ENCODE results near the gene CRYZL1. TPM values are rescaled to one million over a fixed set of nuclear protein-coding genes. Genes with fewer than 3 reads are reported as not detected.

CRYZL1 gene
- total RNA-seq, 2 experiments from 2014 or later: 33.6 to 39.3 TPM

- no peak overlapping the region for H3K27ac Mint-ChIP-seq
- no peak overlapping the region for H3K4me3 Mint-ChIP-seq
- peaks cover 88% of the 10 kb centered on the region for H3K36me3 Mint-ChIP-seq (ENCODE audit: low read depth)
- no peak for DNase-seq
- ChIA-PET POLR2A (interaction anchor here (1.0 to 2.8 kb wide), 6 partner anchors 9 to 37 kb away, joined by 3 to 11 read pairs (median 7); partner anchors contain the start of genes DONSON and SON), CTCF (no interaction called here)
- no peaks in the 10 kb centered on the region for H3K9me3 Mint-ChIP-seq
- H3K4me1 Mint-ChIP-seq: peaks cover 39% of the 10 kb centered on the region
- H3K27me3 Mint-ChIP-seq: no peaks in the 10 kb centered on the region
Measured at GRCh38 chr21:33551664-33552063, 89.9 kb downstream of the CRYZL1 start.

GRCh38 chr21:33550772-33551660 is 90.5 kb downstream of the CRYZL1 start:
- Mint-ChIP-seq H3K27me3 (no peaks in the 10 kb centered on the region), H3K9me3 (no peaks in the 10 kb centered on the region), H3K4me3 (no peak overlapping the region), H3K27ac (no peak overlapping the region), H3K36me3 (ENCODE audit: low read depth) (peaks cover 85% of the 10 kb centered on the region), H3K4me1 (peaks cover 37% of the 10 kb centered on the region)
- ChIA-PET POLR2A (interaction anchor here (1.0 to 2.8 kb wide), 7 partner anchors 8 to 38 kb away, joined by 3 to 11 read pairs (median 7); partner anchors contain the start of genes DONSON and SON), CTCF (no interaction called here)
- no peak for DNase-seq

GRCh38 chr21:33549848-33550771 is 91.4 kb downstream of the CRYZL1 start:
- Mint-ChIP-seq H3K27me3 (no peaks in the 10 kb centered on the region), H3K4me3 (no peak overlapping the region), H3K9me3 (no peaks in the 10 kb centered on the region), H3K4me1 (peaks cover 38% of the 10 kb centered on the region), H3K27ac (no peak overlapping the region), H3K36me3 (ENCODE audit: low read depth) (peaks cover 81% of the 10 kb centered on the region)
- POLR2A ChIA-PET: interaction anchor here (0.7 to 2.8 kb wide), 5 partner anchors 7 to 24 kb away, joined by 3 to 11 read pairs (median 7); partner anchors contain the start of gene SON
- CTCF ChIA-PET: no interaction called here
- no peak for DNase-seq

- ChIA-PET CTCF (interaction anchor here (1.4 kb wide), 1 partner anchor 60 kb away, joined by 3 read pairs; no protein-coding TSS in a partner anchor), POLR2A (interaction anchor here (1.6 to 6.3 kb wide), 2 partner anchors 10 to 42 kb away, joined by 3 to 70 read pairs; partner anchors contain the start of gene DONSON)
- no peak overlapping the region for H3K27ac Mint-ChIP-seq
- H3K9me3 Mint-ChIP-seq: no peaks in the 10 kb centered on the region
- H3K36me3 Mint-ChIP-seq (ENCODE audit: low read depth): peaks cover 66% of the 10 kb centered on the region
- no peaks in the 10 kb centered on the region for H3K27me3 Mint-ChIP-seq
- no peak for DNase-seq
- H3K4me1 Mint-ChIP-seq: peaks cover 27% of the 10 kb centered on the region
- H3K4me3 Mint-ChIP-seq: no peak overlapping the region
Measured at GRCh38 chr21:33546086-33546485, 95.5 kb downstream of the CRYZL1 start.

DNA sequence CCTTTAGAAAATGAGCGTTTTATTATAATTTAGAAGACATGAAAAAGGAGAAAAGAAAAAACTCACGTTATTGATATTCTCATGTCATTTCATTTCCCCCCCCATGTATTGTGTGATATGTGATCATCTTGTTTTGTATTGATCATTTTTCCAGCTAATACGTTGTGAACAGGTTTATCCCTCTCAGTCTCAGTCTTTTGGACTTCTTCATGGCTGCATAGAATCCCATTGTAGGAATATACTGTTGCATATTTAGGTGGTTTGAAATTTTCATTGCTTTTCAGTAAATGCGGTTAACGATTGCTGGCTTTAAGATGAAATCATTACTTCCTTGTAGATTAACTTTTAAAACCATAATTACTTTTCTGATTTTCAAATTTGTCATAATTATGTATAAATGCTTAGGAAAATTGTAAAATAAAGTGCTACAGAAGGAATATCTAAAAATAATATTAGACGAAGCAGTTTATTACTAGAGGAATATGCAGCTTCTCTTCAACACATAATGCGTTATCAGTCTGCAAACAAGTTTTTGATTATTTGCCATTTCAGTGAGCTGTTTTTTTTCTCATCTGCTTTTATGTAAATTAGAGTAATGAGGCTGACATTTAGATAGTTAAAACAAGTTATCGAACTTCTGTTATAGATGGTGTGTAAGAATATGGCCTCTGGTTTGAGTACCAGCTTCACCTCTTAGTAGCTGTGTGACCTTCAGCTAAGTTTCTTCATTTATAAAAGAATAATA is 96.9 kb downstream of the CRYZL1 start:
- H3K27me3 Mint-ChIP-seq: no peaks in the 10 kb centered on the region
- peak overlapping the region; percentile 90 for H3K4me3 Mint-ChIP-seq
- CTCF ChIA-PET: interaction anchor here (0.7 to 1.8 kb wide), 6 partner anchors 10 to 64 kb away, joined by 3 to 7 read pairs (median 4); partner anchors contain the start of genes DONSON and TMEM50B

GRCh38 chr21:33543505-33544129 is 97.9 kb downstream of the CRYZL1 start:
- ChIA-PET POLR2A (interaction anchor here (0.6 to 6.3 kb wide), 31 partner anchors 8 to 817 kb away, joined by 3 to 70 read pairs (median 5); partner anchors contain the start of genes CRYZL1, DNAJC28, DONSON and PAXBP1), CTCF (interaction anchor here (0.8 to 1.8 kb wide), 6 partner anchors 20 to 380 kb away, joined by 3 to 7 read pairs (median 4); partner anchors contain the start of genes DONSON and TMEM50B)
- H3K4me1 Mint-ChIP-seq: peaks cover 36% of the 10 kb centered on the region
- H3K27me3 Mint-ChIP-seq: no peaks in the 10 kb centered on the region
- H3K4me3 Mint-ChIP-seq: peak overlapping the region; percentile 90
- peak overlapping the region; percentile 98 for H3K27ac Mint-ChIP-seq
- peak; percentile 77 for DNase-seq
- peaks cover 58% of the 10 kb centered on the region for H3K36me3 Mint-ChIP-seq (ENCODE audit: low read depth)
- no peaks in the 10 kb centered on the region for H3K9me3 Mint-ChIP-seq

More for the DNA sequence above, 96.9 kb downstream of the CRYZL1 start:
- H3K9me3 Mint-ChIP-seq: no peaks in the 10 kb centered on the region
- H3K27ac Mint-ChIP-seq: peak overlapping the region; percentile 98
- DNase-seq: no peak
- POLR2A ChIA-PET: interaction anchor here (0.7 to 6.3 kb wide), 15 partner anchors 8 to 773 kb away, joined by 3 to 70 read pairs (median 4); partner anchors contain the start of genes CRYZL1, DNAJC28, DONSON and PAXBP1
- peaks cover 37% of the 10 kb centered on the region for H3K4me1 Mint-ChIP-seq
- H3K36me3 Mint-ChIP-seq (ENCODE audit: low read depth): peaks cover 62% of the 10 kb centered on the region

GRCh38 chr21:33542640-33543504 is 98.7 kb downstream of the CRYZL1 start, which contains the start of gene SON:
TSS of gene SON (plus strand) at chr21:33543038. CDS start at chr21:33543093, 55 bp downstream.
- Mint-ChIP-seq H3K27me3 (no peaks in the 10 kb centered on the region), H3K4me3 (peak within 1 kb of the TSS; percentile 90), H3K4me1 (peaks cover 33% of the 10 kb centered on the region), H3K9me3 (no peaks in the 10 kb centered on the region), H3K36me3 (ENCODE audit: low read depth) (peaks cover 57% of the 10 kb centered on the region), H3K27ac (peak within 1 kb of the TSS; percentile 98)
- POLR2A ChIA-PET: interaction anchor here (0.6 to 6.3 kb wide), 34 partner anchors 8 to 816 kb away, joined by 3 to 70 read pairs (median 5); partner anchors contain the start of genes CRYZL1, DNAJC28, DONSON and PAXBP1
- CTCF ChIA-PET: interaction anchor here (0.8 to 2.6 kb wide), 6 partner anchors 21 to 381 kb away, joined by 3 to 12 read pairs (median 4); partner anchors contain the start of genes DONSON and TMEM50B
- DNase-seq: peak; percentile 99

DNA sequence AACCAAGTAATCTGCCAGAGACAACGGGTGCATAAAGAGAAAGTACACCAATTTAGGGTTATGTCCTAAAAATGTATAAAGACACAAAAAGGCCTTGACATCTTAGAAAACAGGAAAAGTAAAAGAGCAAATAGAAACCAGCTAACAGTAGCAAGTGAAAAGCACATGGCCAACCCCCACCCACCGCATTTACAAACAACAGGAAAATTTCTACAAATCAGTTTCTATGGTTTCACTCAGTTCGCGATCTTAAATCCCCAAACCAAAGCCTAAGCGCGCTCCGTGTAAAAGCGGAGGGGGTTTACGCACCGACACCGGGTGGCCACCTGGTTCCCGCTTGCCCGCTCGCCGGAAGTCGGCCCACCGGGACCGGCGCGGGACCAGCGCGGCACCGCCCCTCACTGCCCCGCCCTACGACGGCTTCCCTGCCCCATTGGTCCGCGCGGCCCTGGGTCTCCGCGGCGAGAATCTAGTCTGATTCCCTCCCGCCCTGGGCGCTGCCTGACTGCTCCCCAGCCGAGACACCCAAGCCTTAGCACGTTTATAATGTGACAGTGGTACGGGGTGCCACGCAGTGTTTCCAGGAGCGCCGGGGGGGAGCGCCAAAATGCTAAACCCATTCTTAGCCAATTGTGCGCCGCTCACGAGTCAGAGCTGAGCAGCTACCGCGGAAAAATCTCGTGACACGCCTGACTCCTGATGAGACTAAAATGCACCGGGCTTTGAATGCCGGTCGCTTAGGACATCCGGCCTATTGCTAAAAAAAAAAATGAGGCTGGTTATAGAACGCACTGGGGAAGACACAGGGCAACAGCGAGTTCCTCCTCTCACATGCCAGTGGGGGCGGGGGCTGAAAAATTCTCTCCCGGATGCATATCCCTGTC is 99.5 kb downstream of the CRYZL1 start, which contains the start of gene GART:
GART (minus strand) TSS at position 362 of the 884 bp plus-strand sequence. CDS start 2,802 bp downstream, outside the sequence.
- no peaks in the 10 kb centered on the region for H3K9me3 Mint-ChIP-seq
- CTCF ChIA-PET: interaction anchor here (1.4 to 2.6 kb wide), 2 partner anchors 47 to 64 kb away, joined by 3 to 12 read pairs; partner anchors contain the start of gene DONSON
- peaks cover 34% of the 10 kb centered on the region for H3K4me1 Mint-ChIP-seq
- peak within 1 kb of the TSS; percentile 98 for H3K27ac Mint-ChIP-seq
- peaks cover 61% of the 10 kb centered on the region for H3K36me3 Mint-ChIP-seq (ENCODE audit: low read depth)
- peak within 1 kb of the TSS; percentile 90 for H3K4me3 Mint-ChIP-seq
- POLR2A ChIA-PET: interaction anchor here (1.0 to 6.3 kb wide), 16 partner anchors 8 to 815 kb away, joined by 3 to 70 read pairs (median 6); partner anchors contain the start of genes DNAJC28, DONSON, IFNAR1 and PAXBP1
- H3K27me3 Mint-ChIP-seq: no peaks in the 10 kb centered on the region
- DNase-seq: peak; percentile 86

DNA sequence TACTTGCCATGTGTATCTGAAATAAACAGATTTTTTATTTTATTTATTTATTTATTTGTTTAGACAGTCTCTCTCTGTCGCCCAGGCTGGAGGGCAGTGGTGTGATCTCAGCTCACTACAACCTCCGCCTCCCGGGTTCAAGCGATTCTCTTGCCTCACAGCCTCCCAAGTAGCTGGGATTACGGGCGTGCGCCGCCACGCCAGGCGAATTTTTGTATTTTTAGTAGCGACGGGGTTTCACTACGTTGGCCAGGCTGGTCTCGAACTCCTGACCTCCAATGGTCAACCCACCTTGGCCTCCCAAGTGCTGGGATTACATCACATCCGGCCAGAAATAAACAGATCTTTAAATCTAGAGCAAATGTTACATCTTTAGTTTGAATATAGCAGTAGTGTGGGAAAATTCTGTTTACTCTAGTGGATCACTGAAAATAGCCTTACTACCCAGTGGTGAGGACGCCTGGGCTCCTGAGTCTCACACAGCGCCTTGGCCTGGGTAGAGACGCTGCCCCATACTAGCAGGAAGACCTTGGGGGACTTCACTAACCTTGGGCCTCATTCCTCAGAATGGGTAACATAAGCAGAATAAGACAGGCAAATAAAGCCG is 100.3 kb downstream of the CRYZL1 start:
- Mint-ChIP-seq H3K27me3 (no peaks in the 10 kb centered on the region), H3K4me3 (peak overlapping the region; percentile 90), H3K36me3 (ENCODE audit: low read depth) (peaks cover 64% of the 10 kb centered on the region), H3K9me3 (no peaks in the 10 kb centered on the region), H3K27ac (peak overlapping the region; percentile 98), H3K4me1 (peaks cover 32% of the 10 kb centered on the region)
- ChIA-PET POLR2A (interaction anchor here (0.6 to 6.3 kb wide), 12 partner anchors 11 to 216 kb away, joined by 3 to 70 read pairs (median 6); partner anchors contain the start of genes DNAJC28, DONSON, IFNAR1 and TMEM50B), CTCF (interaction anchor here (1.1 to 2.6 kb wide), 3 partner anchors 44 to 65 kb away, joined by 3 to 12 read pairs (median 4); partner anchors contain the start of gene DONSON)
- DNase-seq: peak; percentile 35
